Measurements from ENCODE around the gene ZNF565. TPM values are rescaled to one million over a fixed set of nuclear protein-coding genes. Genes with fewer than 3 reads are reported as not detected.

ZNF565 gene
- total and polyA plus RNA-seq, 10 of the 15 experiments (the other 5 are each of a cell fraction or from before 2014, with no cell fraction given) = 0.72 to 2.2 (median 1.8) TPM

DNA sequence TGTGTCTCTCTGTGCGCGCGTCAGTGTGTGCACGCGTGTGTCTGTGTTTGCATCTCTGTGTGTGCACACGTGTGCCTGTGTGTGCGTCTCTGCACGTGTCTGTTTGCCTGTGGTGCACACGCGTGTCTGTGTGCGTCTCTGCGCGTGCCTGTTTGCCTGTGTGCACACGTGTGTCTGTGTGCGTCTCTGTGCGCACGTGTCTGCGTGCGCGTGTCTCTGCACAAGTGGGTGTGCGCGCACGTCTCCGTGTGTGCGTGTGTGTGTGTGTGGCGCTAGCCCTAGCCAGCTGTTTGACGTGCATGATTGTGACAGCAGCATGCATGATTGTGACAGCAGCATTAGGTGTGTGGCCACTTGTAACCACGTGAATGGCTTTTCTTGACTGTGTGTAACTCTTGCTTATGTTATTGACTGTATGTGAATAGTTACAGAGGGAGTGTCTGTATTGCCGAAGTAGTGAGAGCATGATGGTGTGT, 31.6 kb upstream of the ZNF565 start:
- no TSS peak for BruUV-seq (replicated peaks)
- intact Hi-C loops (cut with micrococcal nuclease; ENCODE audit: unreplicated experiment) (no loop called here), in situ Hi-C loops (cut with MboI) (no loop called here)
- Histone ChIP-seq H4K20me1 (ENCODE audit: control insufficient read depth, insufficient read depth) (no peaks in the 10 kb centered on the region), H3K27me3 (replicated peaks in 1 of 2; ENCODE audit: control insufficient read depth in 2 of 2, insufficient read depth in 2 of 2, low read length in 1 of 2) (no peaks in the 10 kb centered on the region), H3K27ac (ENCODE audit: control insufficient read depth, insufficient read depth) (no peak overlapping the region), H3K4me3 (no peak overlapping the region), H3K36me3 (ENCODE audit: control insufficient read depth in 2 of 2, insufficient read depth in 2 of 2, low read length in 1 of 2) (no peaks in the 10 kb centered on the region), H3K4me2 (ENCODE audit: control insufficient read depth, insufficient read depth) (no peak overlapping the region), H3K4me1 (ENCODE audit: control insufficient read depth, insufficient read depth, low read length) (no peaks in the 10 kb centered on the region), H2AFZ (ENCODE audit: control insufficient read depth, low read depth, low read length) (no peak overlapping the region), H3K9ac (ENCODE audit: control insufficient read depth, insufficient read depth, low read length) (no peak overlapping the region), H3K79me2 (ENCODE audit: control insufficient read depth, insufficient read depth, low read length) (no peaks in the 10 kb centered on the region), H3K9me3 (replicated peaks; ENCODE audit: control insufficient read depth, insufficient read depth, low read length) (no peaks in the 10 kb centered on the region; the same call in 2 of the 3 replicates)
- no peak for FAIRE-seq
- ChIA-PET CTCF (no interaction called here), RAD21 (ENCODE audit: unreplicated experiment) (no interaction called here), POLR2A (no interaction called here), SMC1A (ENCODE audit: uncharacterized antibody, unreplicated experiment) (no interaction called here)
- WGBS (ENCODE audit: insufficient coverage, insufficient replicate concordance, low lambda C conversion rate, missing lambda C conversion rate) = 82% methylated on average over 19 of the region's 29 CpGs
- no peak for ATAC-seq
- DNase-seq (ENCODE audit: low read depth, low spot score) = no peak
- TF ChIP-seq TARDBP (IDR thresholded peaks at IDR 0.05; ENCODE audit: borderline replicate concordance) (no peak), BHLHE40 (IDR thresholded peaks at IDR 0.05; ENCODE audit: borderline replicate concordance in 1 of 2, low read depth in 2 of 2, low read length in 1 of 2) (no peak), TCF3 (IDR thresholded peaks at IDR 0.05; ENCODE audit: borderline replicate concordance, insufficient read depth, low read depth, low read length) (peak; percentile 61; the same call in 1 of the 2 replicates), HDAC2 (IDR thresholded peaks at IDR 0.05) (no peak)
- TF ChIP-seq, protein P1, sequence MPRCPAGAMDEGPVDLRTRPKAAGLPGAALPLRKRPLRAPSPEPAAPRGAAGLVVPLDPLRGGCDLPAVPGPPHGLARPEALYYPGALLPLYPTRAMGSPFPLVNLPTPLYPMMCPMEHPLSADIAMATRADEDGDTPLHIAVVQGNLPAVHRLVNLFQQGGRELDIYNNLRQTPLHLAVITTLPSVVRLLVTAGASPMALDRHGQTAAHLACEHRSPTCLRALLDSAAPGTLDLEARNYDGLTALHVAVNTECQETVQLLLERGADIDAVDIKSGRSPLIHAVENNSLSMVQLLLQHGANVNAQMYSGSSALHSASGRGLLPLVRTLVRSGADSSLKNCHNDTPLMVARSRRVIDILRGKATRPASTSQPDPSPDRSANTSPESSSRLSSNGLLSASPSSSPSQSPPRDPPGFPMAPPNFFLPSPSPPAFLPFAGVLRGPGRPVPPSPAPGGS (IDR thresholded peaks at IDR 0.05; ENCODE audit: borderline replicate concordance, insufficient read depth, low read depth, low read length, poor library complexity, severe bottlenecking) = peak; percentile 89
- TF ChIP-seq, protein P2, sequence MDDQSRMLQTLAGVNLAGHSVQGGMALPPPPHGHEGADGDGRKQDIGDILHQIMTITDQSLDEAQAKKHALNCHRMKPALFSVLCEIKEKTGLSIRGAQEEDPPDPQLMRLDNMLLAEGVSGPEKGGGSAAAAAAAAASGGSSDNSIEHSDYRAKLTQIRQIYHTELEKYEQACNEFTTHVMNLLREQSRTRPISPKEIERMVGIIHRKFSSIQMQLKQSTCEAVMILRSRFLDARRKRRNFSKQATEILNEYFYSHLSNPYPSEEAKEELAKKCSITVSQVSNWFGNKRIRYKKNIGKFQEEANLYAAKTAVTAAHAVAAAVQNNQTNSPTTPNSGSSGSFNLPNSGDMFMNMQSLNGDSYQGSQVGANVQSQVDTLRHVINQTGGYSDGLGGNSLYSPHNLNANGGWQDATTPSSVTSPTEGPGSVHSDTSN (IDR thresholded peaks at IDR 0.05; ENCODE audit: insufficient replicate concordance, low read depth, low read length) = peak; percentile 52
